GM12878 (cell line): ENCODE results near the gene RETREG2. TPM values are rescaled to one million over a fixed set of nuclear protein-coding genes. Genes with fewer than 3 reads are reported as not detected.

Source experiments
- CBX3 ChIP-seq: fragments of 200-600 bp; sonication (generic); IDR thresholded peaks from 2 replicates; pipeline ENCODE4 v1.6.1; 2016; ENCODE audit warnings: low read depth, borderline replicate concordance
- DPF2 ChIP-seq: fragments of 450-650 bp; IDR thresholded peaks from 2 replicates; pipeline ENCODE4 v1.6.1; 2017; ENCODE audit warnings: mild to moderate bottlenecking
- ETV6 ChIP-seq, 2 experiments: fragments of 450-650 bp in 1 of 2; IDR thresholded peaks in 1 of 2; conservative IDR thresholded peaks in 1 of 2; 2 replicates each; pipeline ENCODE4 v1.6.1; 2014; ENCODE audit warnings: antibody characterized with exemption in 1 of 2, borderline replicate concordance in 1 of 2, low read depth in 1 of 2, mild to moderate bottlenecking in 1 of 2, moderate library complexity in 1 of 2
- IKZF1 ChIP-seq: fragments of 450-650 bp; conservative IDR thresholded peaks from 2 replicates; pipeline ENCODE4 v1.6.1; 2017; ENCODE audit warnings: antibody characterized with exemption, mild to moderate bottlenecking
- MEF2A ChIP-seq: IDR thresholded peaks from 2 replicates; pipeline ENCODE4 v1.6.1; 2011; ENCODE audit warnings: low read depth, mild to moderate bottlenecking, low read length, moderate library complexity; ENCODE audit not compliant: insufficient read depth
- NR2F1 ChIP-seq: fragments of 450-650 bp; conservative IDR thresholded peaks from 2 replicates; pipeline ENCODE4 v1.6.1; 2017; ENCODE audit warnings: mild to moderate bottlenecking
- POLR2A ChIP-seq: IDR thresholded peaks from 2 replicates; pipeline ENCODE4 v1.6.1; 2011; ENCODE audit warnings: low read depth, mild to moderate bottlenecking, low read length
- RAD21 ChIP-seq: IDR thresholded peaks from 2 replicates; pipeline ENCODE4 v1.6.1; 2011; ENCODE audit warnings: mild to moderate bottlenecking, low read depth, low read length, moderate library complexity; ENCODE audit not compliant: insufficient read depth
- TAF1 ChIP-seq: IDR thresholded peaks from 2 replicates; pipeline ENCODE4 v1.6.1; 2011; ENCODE audit warnings: mild to moderate bottlenecking, low read depth, low read length, borderline replicate concordance
- YY1 ChIP-seq: IDR thresholded peaks from 2 replicates; pipeline ENCODE4 v1.6.1; 2011; ENCODE audit warnings: low read depth, mild to moderate bottlenecking, low read length
- polyA plus RNA-seq, 11 experiments: library from polyadenylated mRNA; depleted of rRNA in 4 of 11; unstranded in 6 of 11; stranded (reverse) in 5 of 11; fragments of >200 nt; fragmentation: Nextera tagmentation in 4 of 11; fragmentation: Illumina TruSeq in 1 of 11; extraction: Ambion mirVana in 4 of 11; extraction: Trizol in 1 of 11; gene quantifications; 1 replicate in 1 of 11; 2 replicates in 10 of 11; pipeline versions ENCODE4 v1.2.1 to v1.2.3, GENCODE V29; 2011 to 2016; ENCODE audit warnings: inconsistent platforms in 2 of 11, missing spikeins in 2 of 11, low read depth in 1 of 11
- total RNA-seq, 4 experiments: library from RNA; depleted of rRNA in 3 of 4; stranded (reverse); fragments of >200 nt in 3 of 4; fragmentation: Illumina TruSeq in 1 of 4; extraction: Trizol in 1 of 4; gene quantifications; 2 replicates each; pipeline versions ENCODE4 v1.2.1 to v1.2.3, GENCODE V29; 2013 to 2021
- TF ChIP-seq, protein P1 (sequence below): IDR thresholded peaks from 2 replicates; pipeline ENCODE4 v1.6.1; 2012; ENCODE audit warnings: mild to moderate bottlenecking, low read depth, low read length
- TF ChIP-seq, protein P2 (sequence below): fragments of 450-650 bp; IDR thresholded peaks from 2 replicates; pipeline ENCODE4 v1.6.1; 2017; ENCODE audit warnings: borderline replicate concordance
- TF ChIP-seq, protein P3 (sequence below): fragments of 450-650 bp; IDR thresholded peaks from 2 replicates; pipeline ENCODE4 v1.6.1; 2017; ENCODE audit warnings: mild to moderate bottlenecking, moderate library complexity
- TF ChIP-seq, protein P4 (sequence below), 3 experiments: IDR thresholded peaks in 2 of 3; conservative IDR thresholded peaks in 1 of 3; 2 replicates each; pipeline ENCODE4 v1.5.1; 2011; ENCODE audit warnings: low read depth in 3 of 3, low read length in 3 of 3, mild to moderate bottlenecking in 3 of 3, control low read depth in 2 of 3, moderate library complexity in 2 of 3, inconsistent platforms in 1 of 3, mixed read lengths in 1 of 3; ENCODE audit not compliant: control insufficient read depth in 2 of 3, insufficient read depth in 1 of 3; ENCODE audit errors: extremely low read depth in 1 of 3
- TF ChIP-seq, protein P5 (sequence below): IDR thresholded peaks from 2 replicates; pipeline ENCODE4 v1.6.1; 2011; ENCODE audit warnings: borderline replicate concordance, low read depth, mild to moderate bottlenecking, moderate library complexity, low read length; ENCODE audit not compliant: insufficient read depth, poor library complexity, severe bottlenecking

RETREG2 gene
- total and polyA plus RNA-seq, 10 of the 15 experiments (the other 5 are each of a cell fraction or from before 2014, with no cell fraction given): 10.1 to 72.0 (median 28.3) TPM

DNA sequence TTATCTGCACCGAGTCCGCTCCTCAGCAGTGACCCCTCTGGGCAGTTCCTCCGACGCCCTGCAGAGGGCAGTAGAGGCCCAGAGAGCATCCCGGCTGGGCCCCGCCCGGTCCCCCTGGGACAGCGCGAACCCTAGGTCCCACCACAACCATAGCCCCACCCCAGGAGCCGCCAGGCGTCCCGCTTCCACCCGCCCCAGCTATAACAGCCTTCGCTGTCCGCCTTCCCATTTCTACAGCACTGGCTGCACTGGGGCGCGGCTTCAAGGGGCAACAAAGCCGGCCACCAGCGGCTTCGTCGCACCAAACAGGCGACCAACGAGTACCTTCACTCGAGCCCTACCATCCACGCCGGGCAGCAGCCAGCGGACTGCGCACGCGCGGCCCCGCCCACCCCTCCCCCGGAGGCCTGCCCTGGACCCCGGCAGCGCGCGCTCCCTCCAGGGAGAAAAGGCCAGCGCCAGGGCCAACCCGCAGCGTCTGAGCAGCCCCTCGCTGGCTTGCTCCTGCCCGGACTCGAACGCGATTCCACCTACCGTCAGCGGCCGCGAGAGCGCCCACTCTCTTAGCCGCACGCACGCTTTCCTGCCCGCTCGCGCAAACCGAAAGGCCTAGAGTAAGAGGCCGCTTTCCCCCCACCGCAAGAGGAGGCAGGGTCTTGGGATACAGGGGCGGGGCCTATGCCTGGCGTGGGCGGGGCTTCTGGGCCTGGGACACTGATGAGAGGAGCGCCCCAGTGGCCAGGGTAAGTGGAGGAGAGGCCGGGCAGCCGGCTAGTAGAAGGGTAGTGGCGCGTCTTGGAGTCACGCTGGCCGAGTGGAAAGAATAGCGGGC, 17.7 kb upstream of the RETREG2 start, which contains the start of gene NHEJ1 (continued):
- TF ChIP-seq, protein P1, sequence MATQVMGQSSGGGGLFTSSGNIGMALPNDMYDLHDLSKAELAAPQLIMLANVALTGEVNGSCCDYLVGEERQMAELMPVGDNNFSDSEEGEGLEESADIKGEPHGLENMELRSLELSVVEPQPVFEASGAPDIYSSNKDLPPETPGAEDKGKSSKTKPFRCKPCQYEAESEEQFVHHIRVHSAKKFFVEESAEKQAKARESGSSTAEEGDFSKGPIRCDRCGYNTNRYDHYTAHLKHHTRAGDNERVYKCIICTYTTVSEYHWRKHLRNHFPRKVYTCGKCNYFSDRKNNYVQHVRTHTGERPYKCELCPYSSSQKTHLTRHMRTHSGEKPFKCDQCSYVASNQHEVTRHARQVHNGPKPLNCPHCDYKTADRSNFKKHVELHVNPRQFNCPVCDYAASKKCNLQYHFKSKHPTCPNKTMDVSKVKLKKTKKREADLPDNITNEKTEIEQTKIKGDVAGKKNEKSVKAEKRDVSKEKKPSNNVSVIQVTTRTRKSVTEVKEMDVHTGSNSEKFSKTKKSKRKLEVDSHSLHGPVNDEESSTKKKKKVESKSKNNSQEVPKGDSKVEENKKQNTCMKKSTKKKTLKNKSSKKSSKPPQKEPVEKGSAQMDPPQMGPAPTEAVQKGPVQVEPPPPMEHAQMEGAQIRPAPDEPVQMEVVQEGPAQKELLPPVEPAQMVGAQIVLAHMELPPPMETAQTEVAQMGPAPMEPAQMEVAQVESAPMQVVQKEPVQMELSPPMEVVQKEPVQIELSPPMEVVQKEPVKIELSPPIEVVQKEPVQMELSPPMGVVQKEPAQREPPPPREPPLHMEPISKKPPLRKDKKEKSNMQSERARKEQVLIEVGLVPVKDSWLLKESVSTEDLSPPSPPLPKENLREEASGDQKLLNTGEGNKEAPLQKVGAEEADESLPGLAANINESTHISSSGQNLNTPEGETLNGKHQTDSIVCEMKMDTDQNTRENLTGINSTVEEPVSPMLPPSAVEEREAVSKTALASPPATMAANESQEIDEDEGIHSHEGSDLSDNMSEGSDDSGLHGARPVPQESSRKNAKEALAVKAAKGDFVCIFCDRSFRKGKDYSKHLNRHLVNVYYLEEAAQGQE: no peak
- TF ChIP-seq MEF2A: 0 out of 2 replicates have a peak, but pooled peaks have one; percentile 6
- TF ChIP-seq TAF1: 0 out of 2 replicates have a peak, but pooled peaks have one; percentile 18
- TF ChIP-seq IKZF1: peak; percentile 55; the same call in 1 of the 2 replicates
- no peak for TF ChIP-seq ETV6 (conservative IDR thresholded peaks at IDR 0.05 in 1 of 2, IDR thresholded peaks at IDR 0.05 in 1 of 2; ENCODE audit: borderline replicate concordance in 1 of 2, low read depth in 1 of 2)
- TF ChIP-seq YY1: peak; percentile 78
- TF ChIP-seq, protein P2, sequence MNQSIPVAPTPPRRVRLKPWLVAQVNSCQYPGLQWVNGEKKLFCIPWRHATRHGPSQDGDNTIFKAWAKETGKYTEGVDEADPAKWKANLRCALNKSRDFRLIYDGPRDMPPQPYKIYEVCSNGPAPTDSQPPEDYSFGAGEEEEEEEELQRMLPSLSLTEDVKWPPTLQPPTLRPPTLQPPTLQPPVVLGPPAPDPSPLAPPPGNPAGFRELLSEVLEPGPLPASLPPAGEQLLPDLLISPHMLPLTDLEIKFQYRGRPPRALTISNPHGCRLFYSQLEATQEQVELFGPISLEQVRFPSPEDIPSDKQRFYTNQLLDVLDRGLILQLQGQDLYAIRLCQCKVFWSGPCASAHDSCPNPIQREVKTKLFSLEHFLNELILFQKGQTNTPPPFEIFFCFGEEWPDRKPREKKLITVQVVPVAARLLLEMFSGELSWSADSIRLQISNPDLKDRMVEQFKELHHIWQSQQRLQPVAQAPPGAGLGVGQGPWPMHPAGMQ: no peak
- TF ChIP-seq, protein P3, sequence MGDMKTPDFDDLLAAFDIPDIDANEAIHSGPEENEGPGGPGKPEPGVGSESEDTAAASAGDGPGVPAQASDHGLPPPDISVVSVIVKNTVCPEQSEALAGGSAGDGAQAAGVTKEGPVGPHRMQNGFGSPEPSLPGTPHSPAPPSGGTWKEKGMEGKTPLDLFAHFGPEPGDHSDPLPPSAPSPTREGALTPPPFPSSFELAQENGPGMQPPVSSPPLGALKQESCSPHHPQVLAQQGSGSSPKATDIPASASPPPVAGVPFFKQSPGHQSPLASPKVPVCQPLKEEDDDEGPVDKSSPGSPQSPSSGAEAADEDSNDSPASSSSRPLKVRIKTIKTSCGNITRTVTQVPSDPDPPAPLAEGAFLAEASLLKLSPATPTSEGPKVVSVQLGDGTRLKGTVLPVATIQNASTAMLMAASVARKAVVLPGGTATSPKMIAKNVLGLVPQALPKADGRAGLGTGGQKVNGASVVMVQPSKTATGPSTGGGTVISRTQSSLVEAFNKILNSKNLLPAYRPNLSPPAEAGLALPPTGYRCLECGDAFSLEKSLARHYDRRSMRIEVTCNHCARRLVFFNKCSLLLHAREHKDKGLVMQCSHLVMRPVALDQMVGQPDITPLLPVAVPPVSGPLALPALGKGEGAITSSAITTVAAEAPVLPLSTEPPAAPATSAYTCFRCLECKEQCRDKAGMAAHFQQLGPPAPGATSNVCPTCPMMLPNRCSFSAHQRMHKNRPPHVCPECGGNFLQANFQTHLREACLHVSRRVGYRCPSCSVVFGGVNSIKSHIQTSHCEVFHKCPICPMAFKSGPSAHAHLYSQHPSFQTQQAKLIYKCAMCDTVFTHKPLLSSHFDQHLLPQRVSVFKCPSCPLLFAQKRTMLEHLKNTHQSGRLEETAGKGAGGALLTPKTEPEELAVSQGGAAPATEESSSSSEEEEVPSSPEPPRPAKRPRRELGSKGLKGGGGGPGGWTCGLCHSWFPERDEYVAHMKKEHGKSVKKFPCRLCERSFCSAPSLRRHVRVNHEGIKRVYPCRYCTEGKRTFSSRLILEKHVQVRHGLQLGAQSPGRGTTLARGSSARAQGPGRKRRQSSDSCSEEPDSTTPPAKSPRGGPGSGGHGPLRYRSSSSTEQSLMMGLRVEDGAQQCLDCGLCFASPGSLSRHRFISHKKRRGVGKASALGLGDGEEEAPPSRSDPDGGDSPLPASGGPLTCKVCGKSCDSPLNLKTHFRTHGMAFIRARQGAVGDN: peak; percentile 83
- TF ChIP-seq RAD21: peak; percentile 82
- TF ChIP-seq, protein P4, sequence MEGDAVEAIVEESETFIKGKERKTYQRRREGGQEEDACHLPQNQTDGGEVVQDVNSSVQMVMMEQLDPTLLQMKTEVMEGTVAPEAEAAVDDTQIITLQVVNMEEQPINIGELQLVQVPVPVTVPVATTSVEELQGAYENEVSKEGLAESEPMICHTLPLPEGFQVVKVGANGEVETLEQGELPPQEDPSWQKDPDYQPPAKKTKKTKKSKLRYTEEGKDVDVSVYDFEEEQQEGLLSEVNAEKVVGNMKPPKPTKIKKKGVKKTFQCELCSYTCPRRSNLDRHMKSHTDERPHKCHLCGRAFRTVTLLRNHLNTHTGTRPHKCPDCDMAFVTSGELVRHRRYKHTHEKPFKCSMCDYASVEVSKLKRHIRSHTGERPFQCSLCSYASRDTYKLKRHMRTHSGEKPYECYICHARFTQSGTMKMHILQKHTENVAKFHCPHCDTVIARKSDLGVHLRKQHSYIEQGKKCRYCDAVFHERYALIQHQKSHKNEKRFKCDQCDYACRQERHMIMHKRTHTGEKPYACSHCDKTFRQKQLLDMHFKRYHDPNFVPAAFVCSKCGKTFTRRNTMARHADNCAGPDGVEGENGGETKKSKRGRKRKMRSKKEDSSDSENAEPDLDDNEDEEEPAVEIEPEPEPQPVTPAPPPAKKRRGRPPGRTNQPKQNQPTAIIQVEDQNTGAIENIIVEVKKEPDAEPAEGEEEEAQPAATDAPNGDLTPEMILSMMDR (IDR thresholded peaks at IDR 0.05 in 2 of 3, conservative IDR thresholded peaks at IDR 0.05 in 1 of 3; ENCODE audit: control insufficient read depth in 2 of 3, extremely low read depth in 1 of 3, insufficient read depth in 1 of 3, low read depth in 3 of 3, low read length in 3 of 3): peak; percentile 89 to 99 (median 97); a peak in 5 of 6 replicates
- TF ChIP-seq NR2F1: peak; percentile 64; the same call in 1 of the 2 replicates
- peak; percentile 62 for TF ChIP-seq DPF2
- TF ChIP-seq POLR2A: peak; percentile 87
- TF ChIP-seq CBX3: no peak
- TF ChIP-seq, protein P5, sequence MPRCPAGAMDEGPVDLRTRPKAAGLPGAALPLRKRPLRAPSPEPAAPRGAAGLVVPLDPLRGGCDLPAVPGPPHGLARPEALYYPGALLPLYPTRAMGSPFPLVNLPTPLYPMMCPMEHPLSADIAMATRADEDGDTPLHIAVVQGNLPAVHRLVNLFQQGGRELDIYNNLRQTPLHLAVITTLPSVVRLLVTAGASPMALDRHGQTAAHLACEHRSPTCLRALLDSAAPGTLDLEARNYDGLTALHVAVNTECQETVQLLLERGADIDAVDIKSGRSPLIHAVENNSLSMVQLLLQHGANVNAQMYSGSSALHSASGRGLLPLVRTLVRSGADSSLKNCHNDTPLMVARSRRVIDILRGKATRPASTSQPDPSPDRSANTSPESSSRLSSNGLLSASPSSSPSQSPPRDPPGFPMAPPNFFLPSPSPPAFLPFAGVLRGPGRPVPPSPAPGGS: no peak
